Upper lobe of left lung (tissue), 6 donors: Measurements from ENCODE around the gene HPSE2. TPM values are rescaled to one million over a fixed set of nuclear protein-coding genes. Genes with fewer than 3 reads are reported as not detected.

ENCODE experiments used
- ATAC-seq, 2 donors: fragments of 200-7000 bp; cut with Tn5 transposase; one replicate each; pipeline ENCODE4 v1.9.1; 2022; ENCODE audit warnings: mild to moderate bottlenecking in 2 of 2, moderate library complexity in 2 of 2; ENCODE audit not compliant: low FRiP score in 2 of 2
- DNase-seq, 2 donors: peaks; one replicate each; pipeline ENCODE4 v3.0.0-alpha.2; 2019 to 2020
- H3K27ac ChIP-seq, 4 donors: fragments of 200-600 bp; sonication (generic); one replicate each; pipeline ENCODE4 v1.5.1; 2016 to 2019
- H3K27me3 ChIP-seq, 4 donors: fragments of 200-600 bp; sonication (generic); one replicate each; pipeline ENCODE4 v1.5.1; 2017 to 2019
- H3K36me3 ChIP-seq, 4 donors: fragments of 200-600 bp; sonication (generic); one replicate each; pipeline ENCODE4 v1.5.1; 2016 to 2019
- H3K4me1 ChIP-seq, 4 donors: fragments of 200-600 bp; sonication (generic); one replicate each; pipeline ENCODE4 v1.5.1; 2018 to 2019
- H3K4me3 ChIP-seq, 4 donors: fragments of 200-600 bp; sonication (generic); one replicate each; pipeline ENCODE4 v1.5.1; 2017 to 2019; ENCODE audit warnings: mild to moderate bottlenecking in 2 of 4, moderate library complexity in 1 of 4
- H3K9me3 ChIP-seq, 4 donors: fragments of 200-600 bp; sonication (generic); one replicate each; pipeline ENCODE4 v1.5.1; 2018 to 2019
- EP300 ChIP-seq, 4 donors: sonication (generic); formaldehyde crosslinking; IDR thresholded peaks; one replicate each; pipeline ENCODE4 v1.5.1; 2017; ENCODE audit warnings: antibody characterized with exemption in 4 of 4, control low read depth in 2 of 4
- POLR2A ChIP-seq, 4 donors: fragments of 450-650 bp; IDR thresholded peaks; one replicate each; pipeline ENCODE4 v1.5.1; 2016 to 2017; ENCODE audit warnings: antibody characterized with exemption in 4 of 4, mild to moderate bottlenecking in 2 of 4
- POLR2AphosphoS5 ChIP-seq, 2 donors: sonication (generic); formaldehyde crosslinking; IDR thresholded peaks; one replicate each; pipeline ENCODE4 v1.5.1; 2017; ENCODE audit warnings: antibody characterized with exemption in 2 of 2
- WGBS, 2 donors: methylation state at CpG; one replicate each; pipeline ENCODE4 v1.1.5; 2017 to 2018; 5-methylcytosine and 5-hydroxymethylcytosine counted together
- total RNA-seq, 6 donors: library from RNA; depleted of rRNA in 4 of 6; stranded (reverse); fragments of >200 nt in 4 of 6; gene quantifications; one replicate each; pipeline versions ENCODE4 v1.1.0 to v1.2.1, GENCODE V29; 2016 to 2021
- TF ChIP-seq, protein P1 (sequence below), 6 experiments: fragments of 450-650 bp in 4 of 6; fragments of 200-600 bp in 2 of 6; sonication (generic) in 2 of 6; IDR thresholded peaks; one replicate each; pipeline ENCODE4 v1.5.1; 2016 to 2019; ENCODE audit warnings: antibody characterized with exemption in 6 of 6
- donor health status: DM: no; HTN: no; CAD: no; lungs with moderate emphysema.
- donor health status: DM: no; HTN: yes; CAD: no; lungs with severe emphysema.

HPSE2 gene
- total RNA-seq, 6 donors from 2014 or later: 0.15 to 1.1 (median 0.91) TPM; not detected in 1

DNA sequence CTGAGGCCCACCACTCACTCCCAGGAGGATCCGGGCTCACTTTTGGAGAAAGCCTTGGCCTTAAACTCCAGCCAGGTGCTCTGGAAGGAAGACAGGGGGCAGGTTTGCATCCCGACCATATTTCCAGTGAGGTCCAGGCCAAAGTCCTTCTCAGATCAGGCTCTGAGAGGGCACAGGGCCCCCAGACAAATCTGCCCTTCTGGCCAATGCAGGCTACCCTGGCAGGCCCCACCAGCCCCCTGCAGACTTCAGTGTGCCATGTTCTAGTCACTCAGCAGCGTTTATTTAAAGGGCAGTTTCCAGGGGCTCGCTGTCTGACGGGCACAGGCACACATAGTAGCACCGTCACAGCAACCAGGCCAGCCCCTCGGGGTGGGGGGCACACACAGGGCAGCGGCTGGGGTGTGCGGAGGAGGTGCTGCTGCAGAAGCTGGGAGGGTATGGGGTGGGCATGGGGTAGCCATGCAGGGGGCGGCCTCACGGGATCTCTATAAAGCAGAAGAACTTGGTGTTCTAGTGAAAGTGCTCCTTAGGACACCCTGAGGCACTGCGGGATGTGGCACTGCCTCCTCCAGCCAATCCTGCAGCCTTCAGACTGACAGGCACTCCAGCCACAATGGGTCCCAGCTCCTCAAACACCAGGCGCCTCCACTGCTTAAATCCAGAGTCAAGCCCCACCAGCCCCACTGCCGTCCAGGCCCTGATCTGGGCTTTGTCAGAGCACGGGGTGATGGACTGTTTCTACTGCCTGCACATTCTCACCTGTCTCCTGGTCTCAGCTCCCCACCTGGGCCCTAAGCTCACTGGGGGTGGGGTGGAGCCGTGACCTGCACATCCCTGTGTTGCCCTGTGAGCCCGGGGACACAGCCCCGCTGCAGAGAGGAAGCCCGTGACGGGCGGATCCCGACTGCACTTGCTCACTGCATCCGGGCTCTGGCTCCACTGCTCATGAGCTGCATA, 811.1 kb downstream of the HPSE2 start:
- H3K27ac ChIP-seq: no peak overlapping the region
- no peaks in the 10 kb centered on the region for H3K9me3 ChIP-seq
- no peak overlapping the region for H3K4me3 ChIP-seq
- 94 to 97% methylated on average over 13 to 22 of the region's 23 CpGs for WGBS, 2 donors
- TF ChIP-seq, protein P1, sequence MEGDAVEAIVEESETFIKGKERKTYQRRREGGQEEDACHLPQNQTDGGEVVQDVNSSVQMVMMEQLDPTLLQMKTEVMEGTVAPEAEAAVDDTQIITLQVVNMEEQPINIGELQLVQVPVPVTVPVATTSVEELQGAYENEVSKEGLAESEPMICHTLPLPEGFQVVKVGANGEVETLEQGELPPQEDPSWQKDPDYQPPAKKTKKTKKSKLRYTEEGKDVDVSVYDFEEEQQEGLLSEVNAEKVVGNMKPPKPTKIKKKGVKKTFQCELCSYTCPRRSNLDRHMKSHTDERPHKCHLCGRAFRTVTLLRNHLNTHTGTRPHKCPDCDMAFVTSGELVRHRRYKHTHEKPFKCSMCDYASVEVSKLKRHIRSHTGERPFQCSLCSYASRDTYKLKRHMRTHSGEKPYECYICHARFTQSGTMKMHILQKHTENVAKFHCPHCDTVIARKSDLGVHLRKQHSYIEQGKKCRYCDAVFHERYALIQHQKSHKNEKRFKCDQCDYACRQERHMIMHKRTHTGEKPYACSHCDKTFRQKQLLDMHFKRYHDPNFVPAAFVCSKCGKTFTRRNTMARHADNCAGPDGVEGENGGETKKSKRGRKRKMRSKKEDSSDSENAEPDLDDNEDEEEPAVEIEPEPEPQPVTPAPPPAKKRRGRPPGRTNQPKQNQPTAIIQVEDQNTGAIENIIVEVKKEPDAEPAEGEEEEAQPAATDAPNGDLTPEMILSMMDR (IDR thresholded peaks at IDR 0.05): no peak
- TF ChIP-seq EP300 (IDR thresholded peaks at IDR 0.05) (no peak), POLR2A (IDR thresholded peaks at IDR 0.05) (no peak), POLR2AphosphoS5 (IDR thresholded peaks at IDR 0.05) (no peak)
- peaks cover 15 to 84% (median 65%) of the 10 kb centered on the region in 4 donors for H3K36me3 ChIP-seq
- no peak for DNase-seq
- H3K27me3 ChIP-seq: no peaks in the 10 kb centered on the region
- no peak for ATAC-seq
- H3K4me1 ChIP-seq: no peaks in the 10 kb centered on the region

DNA sequence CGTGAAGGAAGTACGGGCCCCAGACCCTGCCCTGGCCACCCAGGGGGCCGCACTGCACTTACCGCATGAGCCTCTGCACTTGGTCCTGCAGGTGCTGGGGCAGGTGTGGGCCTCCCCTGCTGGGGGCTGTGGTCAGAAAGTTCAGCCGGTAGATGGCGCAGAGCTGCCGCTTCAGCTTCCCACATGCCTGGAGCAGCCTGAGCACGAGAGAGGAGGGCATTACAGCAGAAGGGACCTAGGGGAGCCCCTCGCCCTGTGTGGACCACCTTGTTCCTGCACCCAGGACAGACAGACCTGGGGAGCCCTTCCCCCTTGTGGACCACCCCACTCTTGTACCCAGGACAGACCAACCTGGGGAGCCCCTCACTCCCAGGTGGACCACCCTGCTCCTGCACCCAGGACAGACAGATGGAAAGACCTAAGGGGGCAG, 811.9 kb downstream of the HPSE2 start:
- H3K27me3 ChIP-seq: no peaks in the 10 kb centered on the region
- 83 to 90% methylated on average over 1 to 9 of the region's 9 CpGs for WGBS, 2 donors
- H3K4me1 ChIP-seq: no peaks in the 10 kb centered on the region
- DNase-seq (no peak), ATAC-seq (no peak)
- H3K9me3 ChIP-seq: no peaks in the 10 kb centered on the region
- no peak overlapping the region for H3K27ac ChIP-seq
- peaks cover 12 to 85% (median 66%) of the 10 kb centered on the region in 4 donors for H3K36me3 ChIP-seq
- TF ChIP-seq POLR2AphosphoS5 (IDR thresholded peaks at IDR 0.05) (no peak), EP300 (IDR thresholded peaks at IDR 0.05) (no peak), POLR2A (IDR thresholded peaks at IDR 0.05) (no peak)
- TF ChIP-seq, protein P1 (IDR thresholded peaks at IDR 0.05): no peak
- no peak overlapping the region for H3K4me3 ChIP-seq

DNA sequence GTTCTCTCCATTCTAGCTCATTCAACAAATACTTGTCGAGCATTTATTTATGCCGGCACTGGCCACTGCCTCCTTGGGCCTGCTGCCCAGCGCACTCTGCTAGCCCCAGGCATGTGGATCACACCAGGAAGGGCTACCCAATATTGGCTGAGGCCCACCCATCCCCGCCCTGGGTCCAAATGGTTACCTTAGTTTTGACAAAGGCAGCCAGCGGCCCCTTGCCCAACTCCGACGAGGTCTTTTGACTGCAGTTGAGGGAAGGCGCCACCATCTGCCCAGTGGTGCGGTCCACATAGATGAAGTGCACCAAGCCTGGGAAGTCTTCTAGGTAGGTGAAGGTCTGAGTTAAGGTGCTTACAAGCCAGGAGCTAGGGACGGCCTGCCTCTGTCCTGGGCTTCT, 813.5 kb downstream of the HPSE2 start:
- WGBS, 2 donors: 98 to 100% methylated on average over 9 to 10 of the region's 10 CpGs
- Histone ChIP-seq H3K27me3 (no peaks in the 10 kb centered on the region), H3K9me3 (no peaks in the 10 kb centered on the region), H3K4me3 (no peak overlapping the region), H3K4me1 (no peaks in the 10 kb centered on the region), H3K36me3 (peaks cover 12 to 85% (median 64%) of the 10 kb centered on the region in 4 donors), H3K27ac (no peak overlapping the region)
- no peak for ATAC-seq
- TF ChIP-seq POLR2A (IDR thresholded peaks at IDR 0.05) (no peak), EP300 (IDR thresholded peaks at IDR 0.05) (no peak), POLR2AphosphoS5 (IDR thresholded peaks at IDR 0.05) (no peak)
- TF ChIP-seq, protein P1 (IDR thresholded peaks at IDR 0.05): no peak
- DNase-seq: no peak

DNA sequence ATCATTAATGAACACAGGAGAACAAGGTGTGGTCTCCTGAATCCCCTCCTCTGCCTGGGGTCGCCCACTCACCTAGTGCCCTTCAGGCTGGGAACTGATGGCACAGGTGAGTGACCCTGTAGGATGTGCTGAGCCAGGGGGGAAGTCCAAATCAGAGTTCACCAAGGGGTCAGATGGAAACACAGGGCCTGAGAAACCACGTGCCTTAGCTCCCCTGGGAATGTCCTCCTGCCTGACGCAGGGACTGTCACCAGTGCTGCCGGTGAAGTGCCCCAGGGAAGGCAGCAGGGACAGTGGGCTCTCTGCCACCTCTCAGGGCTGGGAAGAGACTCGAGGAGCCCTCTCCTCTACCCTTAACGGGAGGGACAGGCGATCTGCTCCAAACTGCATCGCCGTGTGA, 814.9 kb downstream of the HPSE2 start:
- Histone ChIP-seq H3K36me3 (peaks cover 12 to 83% (median 67%) of the 10 kb centered on the region in 4 donors), H3K27me3 (no peaks in the 10 kb centered on the region), H3K9me3 (no peaks in the 10 kb centered on the region), H3K4me3 (no peak overlapping the region), H3K27ac (no peak overlapping the region), H3K4me1 (peaks cover under 1 to 3% (median under 1%) of the 10 kb centered on the region in 4 donors)
- TF ChIP-seq POLR2AphosphoS5 (IDR thresholded peaks at IDR 0.05) (no peak), POLR2A (IDR thresholded peaks at IDR 0.05) (no peak), EP300 (IDR thresholded peaks at IDR 0.05) (no peak)
- TF ChIP-seq, protein P1 (IDR thresholded peaks at IDR 0.05): no peak
- ATAC-seq (no peak), DNase-seq (no peak)
- WGBS, 2 donors: 74 to 88% methylated on average over 9 of the region's 9 CpGs
